Right lobe of liver (tissue), 6 donors: ENCODE measurements around the gene HPS1. TPM values are rescaled to one million over a fixed set of nuclear protein-coding genes. Genes with fewer than 3 reads are reported as not detected.

Experiments
- ATAC-seq, 4 donors: fragments of 200-7000 bp; cut with Tn5 transposase; one replicate each; pipeline ENCODE4 v1.9.1; 2020; ENCODE audit warnings: mild to moderate bottlenecking in 4 of 4, moderate library complexity in 4 of 4
- DNase-seq, 3 donors: peaks; one replicate each; pipeline ENCODE4 v3.0.0-alpha.2; 2020
- H3K27ac ChIP-seq, 3 donors: fragments of 200-600 bp; one replicate each; pipeline ENCODE4 v1.8.0; 2022
- H3K27me3 ChIP-seq, 2 donors: fragments of 200-600 bp; one replicate each; pipeline ENCODE4 v1.8.0; 2022
- H3K36me3 ChIP-seq, 4 donors: fragments of 200-600 bp; sonication (generic) in 1 of 4; one replicate each; pipeline versions ENCODE4 v1.5.1 to v1.8.0; 2017 to 2022; ENCODE audit warnings: control low read depth in 1 of 4
- H3K4me1 ChIP-seq, 4 donors: fragments of 200-600 bp; sonication (generic) in 1 of 4; one replicate each; pipeline versions ENCODE4 v1.5.1 to v1.8.0; 2017 to 2022; ENCODE audit warnings: control low read depth in 1 of 4
- H3K4me3 ChIP-seq, 3 donors: fragments of 200-600 bp; one replicate each; pipeline ENCODE4 v1.8.0; 2022
- H3K9me3 ChIP-seq, 4 donors: fragments of 200-600 bp; sonication (generic) in 1 of 4; one replicate each; pipeline versions ENCODE4 v1.5.1 to v1.8.0; 2017 to 2022; ENCODE audit warnings: control low read depth in 1 of 4
- CTCF ChIP-seq, 4 donors: fragments of 200-600 bp in 3 of 4; fragments of 450-650 bp in 1 of 4; IDR thresholded peaks; one replicate each; pipeline versions ENCODE4 v1.5.1 to v1.8.0; 2016 to 2022; ENCODE audit warnings: antibody characterized with exemption in 4 of 4, mild to moderate bottlenecking in 2 of 4
- POLR2A ChIP-seq: fragments of 450-650 bp; IDR thresholded peaks from one replicate; pipeline ENCODE4 v1.6.1; 2017; ENCODE audit warnings: antibody characterized with exemption, mild to moderate bottlenecking
- WGBS: methylation state at CpG from one replicate; pipeline ENCODE4 v1.1.6; 2018; ENCODE audit warnings: low coverage, low lambda C conversion rate; ENCODE audit not compliant: insufficient coverage; ENCODE audit errors: missing lambda C conversion rate; 5-methylcytosine and 5-hydroxymethylcytosine counted together
- intact Hi-C, 2 donors: fragments of 100-400 bp; cut with DNase I; formaldehyde crosslinking; loops; one replicate each; pipeline versions ENCODE4 v1.11.2 to v1.14.1; 2022
- microRNA counts: library from miRNA; unstranded; fragments of <30 nt; microRNA quantifications from one replicate; lab custom pipeline; 2016
- microRNA-seq, 2 donors: library from miRNA; unstranded; fragments of <30 nt; microRNA quantifications; one replicate each; pipeline ENCODE4, GENCODE V29; 2019 to 2020
- small RNA-seq, 2 experiments: library from RNA; depleted of rRNA; stranded (forward); fragments of <200 nt; gene quantifications; one replicate each; pipeline ENCODE3, GENCODE V24; 2016
- total RNA-seq, 6 experiments: library from RNA; depleted of rRNA in 2 of 6; stranded (reverse); fragments of >200 nt in 2 of 6; fragmentation: NEBNext Ultra II Directional in 3 of 6; extraction: Animal tissue kit (Norgen Biotek cat#: 25700) in 3 of 6; gene quantifications; one replicate each; pipeline versions ENCODE4 v1.1.0 to v1.2.4, GENCODE V29; 2016 to 2023
- donor health status: DM: no; HTN: yes; CAD: no.
- donor health status: DM: no; HTN: no; CAD: no.
- donor health status: DM: no; HTN: no; CAD: no.
- donor health status: DM: no; HTN: yes; CAD: no.
- donor health status: DM: no; HTN: yes; CAD: no.

Gene HPS1
- total RNA-seq, 6 experiments from 2014 or later = 18.2 to 44.5 (median 32.0) TPM

- WGBS = 69% methylated on average over 2 of the region's 2 CpGs
- Histone ChIP-seq H3K4me3 (no peak overlapping the region), H3K9me3 (no peaks in the 10 kb centered on the region), H3K4me1 (no peaks in the 10 kb centered on the region), H3K27me3 (no peaks in the 10 kb centered on the region), H3K36me3 (no peaks in the 10 kb centered on the region), H3K27ac (no peak overlapping the region)
- no peak for DNase-seq
- intact Hi-C loops = no loop called here
- ATAC-seq = no peak
- TF ChIP-seq CTCF (IDR thresholded peaks at IDR 0.05) (no peak), POLR2A (no peak)
Observed at GRCh38 chr10:98368644-98369043, 78.1 kb downstream of the HPS1 start.

GRCh38 chr10:98367604-98368451 is 78.9 kb downstream of the HPS1 start:
- ATAC-seq (no peak), DNase-seq (no peak)
- H3K27ac ChIP-seq = no peak overlapping the region
- TF ChIP-seq CTCF (IDR thresholded peaks at IDR 0.05) (no peak), POLR2A (no peak)
- 84% methylated on average over 17 of the region's 19 CpGs for WGBS
- H3K9me3 ChIP-seq = no peaks in the 10 kb centered on the region
- intact Hi-C loops = no loop called here
- no peak overlapping the region for H3K4me3 ChIP-seq
- no peaks in the 10 kb centered on the region for H3K27me3 ChIP-seq
- no peaks in the 10 kb centered on the region for H3K36me3 ChIP-seq
- H3K4me1 ChIP-seq = no peaks in the 10 kb centered on the region

MicroRNAs within 50 kb of the gene (microRNA counts, 767-probe panel; counts per million panel counts)
- microRNA hsa-miR-1287 (lab: Ali Mortazavi, UCI) = 237 counts per million

Small RNA genes within 50 kb of the gene (microRNA-seq; reads per million reads assigned to microRNA genes)
- 65.0 to 69.6 reads per million in 2 donors for gene MIR1287
- gene MIR4685 = 2.0 to 3.2 reads per million in 2 donors

Small RNA genes within 50 kb of the gene (small RNA-seq; reads per million reads assigned to genes)
- gene MIR4685 = 0 reads per million in 2 experiments

Other genes with a start within 250 kb of the HPS1 start
- gene LOXL4, start 178.7 kb downstream of the HPS1 start, total RNA-seq = 10 to 100 TPM in 3 of 6 experiments, 1 to 10 TPM in 1, under 1 TPM in 2; 0.51 to 33.4 (median 10.8) TPM
- gene PYROXD2, start 31.8 kb downstream of the HPS1 start, total RNA-seq = 10 to 100 TPM in 2 of 6 experiments, 1 to 10 TPM in 4; 3.0 to 25.3 (median 7.1) TPM